NCI-H146 treated with DMSO at 0.1 percent for 48 hours (cell line): ENCODE measurements around the gene MEIOSIN.
A peak's percentile ranks its signal among the peaks of the same experiment; 100 is the strongest.

Source experiments
- DNase-seq: peaks from one replicate; lab custom pipeline; 2025; ENCODE audit not compliant: unreplicated experiment; lab: John Stamatoyannopoulos, UW

Gene MEIOSIN

GRCh38 chr19:45779231-45780145 lies 46.2 kb downstream of the MEIOSIN start:
- DNase-seq = peak; percentile 76

- DNase-seq = no peak
Observed at GRCh38 chr19:45780146-45780447, 46.9 kb downstream of the MEIOSIN start.

- DNase-seq = no peak
Observed at GRCh38 chr19:45780448-45781213, 47.4 kb downstream of the MEIOSIN start.

GRCh38 chr19:45781214-45782161 lies 48.2 kb downstream of the MEIOSIN start:
- peak; percentile 43 for DNase-seq

- no peak for DNase-seq
Observed at GRCh38 chr19:45782162-45782691, 49.0 kb downstream of the MEIOSIN start, which contains the start of gene DMPK. Gene DMPK (minus strand): TSS chr19:45782490. CDS start chr19:45782352, 138 bp downstream.

- DNase-seq = no peak
Observed at GRCh38 chr19:45782820-45783785, 49.9 kb downstream of the MEIOSIN start.

- DNase-seq = no peak
Observed at GRCh38 chr19:45784096-45784495, 50.9 kb downstream of the MEIOSIN start.

GRCh38 chr19:45785097-45785496 lies 51.9 kb downstream of the MEIOSIN start:
- DNase-seq = no peak

GRCh38 chr19:45785781-45786532 lies 52.7 kb downstream of the MEIOSIN start:
- DNase-seq = no peak

GRCh38 chr19:45786533-45786894 lies 53.3 kb downstream of the MEIOSIN start:
- no peak for DNase-seq

GRCh38 chr19:45789035-45789786 lies 56.0 kb downstream of the MEIOSIN start:
- DNase-seq = no peak

GRCh38 chr19:45790942-45791341 lies 57.7 kb downstream of the MEIOSIN start:
- DNase-seq = no peak

- no peak for DNase-seq
Observed at GRCh38 chr19:45791744-45792469, 58.7 kb downstream of the MEIOSIN start.

- peak; percentile 98 for DNase-seq
Observed at GRCh38 chr19:45792470-45793177, 59.4 kb downstream of the MEIOSIN start, which contains the start of gene DMWD. Gene DMWD (minus strand): TSS chr19:45792845. CDS start chr19:45792756, 89 bp downstream.

- DNase-seq = no peak
Observed at GRCh38 chr19:45793178-45793564, 59.9 kb downstream of the MEIOSIN start.

GRCh38 chr19:45793876-45794275 lies 60.6 kb downstream of the MEIOSIN start:
- no peak for DNase-seq

GRCh38 chr19:45794627-45795026 lies 61.4 kb downstream of the MEIOSIN start:
- no peak for DNase-seq
